NCI-H526 treated with DMSO at 0.1 percent for 48 hours (cell line): ENCODE measurements around the gene NALF2.

Source experiments
- DNase-seq: peaks from one replicate; lab custom pipeline; 2025; lab: John Stamatoyannopoulos, UW

Gene NALF2

GRCh38 chrX:69530306-69530705, 26.2 kb downstream of the NALF2 start:
- no peak for DNase-seq

GRCh38 chrX:69531031-69531755, 27.1 kb downstream of the NALF2 start:
- no peak for DNase-seq

- DNase-seq, result no peak
Observed at GRCh38 chrX:69535661-69536060, 31.5 kb downstream of the NALF2 start.

GRCh38 chrX:69538321-69538876, 34.3 kb downstream of the NALF2 start:
- peak; percentile 13 for DNase-seq

GRCh38 chrX:69539437-69539836, 35.3 kb downstream of the NALF2 start:
- no peak for DNase-seq

GRCh38 chrX:69541956-69542355, 37.8 kb downstream of the NALF2 start:
- no peak for DNase-seq

- DNase-seq, result no peak
Observed at GRCh38 chrX:69543572-69543971, 39.4 kb downstream of the NALF2 start.

GRCh38 chrX:69546417-69546816, 42.3 kb downstream of the NALF2 start:
- DNase-seq, result no peak

- no peak for DNase-seq
Observed at GRCh38 chrX:69546978-69547377, 42.9 kb downstream of the NALF2 start.

GRCh38 chrX:69551421-69552009, 47.4 kb downstream of the NALF2 start:
- no peak for DNase-seq

GRCh38 chrX:69552512-69552911, 48.4 kb downstream of the NALF2 start:
- DNase-seq, result no peak
